CD14-positive monocyte (primary cell): ENCODE results near the gene SNHG17. TPM values are rescaled to one million over a fixed set of nuclear protein-coding genes. Genes with fewer than 3 reads are reported as not detected.
"Not testable (repeated sequence)": the region's sequence is repeated elsewhere in the genome, so short reads cannot be mapped to it uniquely, and the experiment has no call there.

ENCODE experiments used
- DNase-seq, 3 donors: peaks; one replicate each; pipeline ENCODE4 v3.0.0-alpha.2; 2011 to 2022
- H2AFZ ChIP-seq: 2 replicates; pipeline ENCODE4 v1.6.0; 2012; ENCODE audit warnings: mild to moderate bottlenecking, low read depth, low read length, inconsistent platforms; ENCODE audit not compliant: insufficient read depth, poor library complexity, severe bottlenecking
- H3K27ac ChIP-seq, 2 donors: 1 replicate in 1 of 2; 2 replicates in 1 of 2; pipeline ENCODE4 v1.5.1; 2012 to 2013; ENCODE audit warnings: low read length in 2 of 2, control low read depth in 1 of 2, inconsistent platforms in 1 of 2, low read depth in 1 of 2, mild to moderate bottlenecking in 1 of 2
- H3K27me3 ChIP-seq, 2 donors: one replicate each; pipeline versions ENCODE4 v1.6.0 to v1.6.1; 2011 to 2013; ENCODE audit warnings: low read length in 2 of 2; ENCODE audit not compliant: control insufficient read depth in 2 of 2, insufficient read depth in 2 of 2
- H3K36me3 ChIP-seq, 2 donors: replicated peaks in 1 of 2; 1 replicate in 1 of 2; 2 replicates in 1 of 2; pipeline versions ENCODE4 v1.5.1 to v1.6.1; 2012 to 2013; ENCODE audit warnings: low read length in 2 of 2, control low read depth in 1 of 2, inconsistent platforms in 1 of 2, mild to moderate bottlenecking in 1 of 2; ENCODE audit not compliant: insufficient read depth in 2 of 2, control insufficient read depth in 1 of 2
- H3K4me1 ChIP-seq, 2 donors: 1 replicate in 1 of 2; 2 replicates in 1 of 2; pipeline versions ENCODE4 v1.5.1 to v1.6.1; 2012 to 2013; ENCODE audit warnings: low read length in 2 of 2, control low read depth in 1 of 2, inconsistent platforms in 1 of 2, mild to moderate bottlenecking in 1 of 2, moderate library complexity in 1 of 2; ENCODE audit not compliant: insufficient read depth in 2 of 2, control insufficient read depth in 1 of 2
- H3K4me2 ChIP-seq: replicated peaks from 2 replicates; pipeline ENCODE3; 2012; ENCODE audit warnings: low read length, moderate library complexity, mild to moderate bottlenecking; ENCODE audit not compliant: poor library complexity, severe bottlenecking; ENCODE audit errors: extremely low read depth
- H3K4me3 ChIP-seq, 3 experiments: fragments of 200-600 bp in 1 of 3; sonication (generic) in 1 of 3; replicated peaks in 1 of 3; 1 replicate in 2 of 3; 2 replicates in 1 of 3; pipeline ENCODE4 v1.5.1; 2011 to 2013; ENCODE audit warnings: low read length in 3 of 3, mild to moderate bottlenecking in 3 of 3, control low read depth in 2 of 3, low read depth in 2 of 3, inconsistent platforms in 1 of 3, moderate library complexity in 1 of 3
- H3K79me2 ChIP-seq: 2 replicates; pipeline ENCODE4 v1.6.0; 2012; ENCODE audit warnings: mild to moderate bottlenecking, control low read depth, inconsistent platforms, low read length, moderate library complexity; ENCODE audit not compliant: insufficient read depth
- H3K9ac ChIP-seq: 2 replicates; pipeline ENCODE4 v1.6.0; 2017; ENCODE audit warnings: low read length, mild to moderate bottlenecking; ENCODE audit not compliant: insufficient read depth, poor library complexity, severe bottlenecking
- H3K9me3 ChIP-seq, 2 donors: replicated peaks in 1 of 2; 1 replicate in 1 of 2; 2 replicates in 1 of 2; pipeline versions ENCODE4 v1.5.1 to v1.6.1; 2012 to 2013; ENCODE audit warnings: low read length in 2 of 2, control low read depth in 1 of 2; ENCODE audit not compliant: control insufficient read depth in 1 of 2, insufficient read depth in 1 of 2
- H4K20me1 ChIP-seq: 2 replicates; pipeline ENCODE4 v1.6.0; 2012; ENCODE audit warnings: mild to moderate bottlenecking, low read length, control low read depth, moderate library complexity; ENCODE audit not compliant: insufficient read depth
- H3K27ac Mint-ChIP-seq, 7 donors: one replicate each; pipeline ENCODE4 v1.8.0; 2020; ENCODE audit warnings: mild to moderate bottlenecking in 7 of 7, mixed read lengths in 7 of 7, moderate library complexity in 6 of 7, inconsistent platforms in 2 of 7
- H3K27me3 Mint-ChIP-seq, 3 donors: one replicate each; pipeline ENCODE4 v1.8.0; 2021 to 2022; ENCODE audit warnings: low read depth in 3 of 3, mild to moderate bottlenecking in 3 of 3, mixed read lengths in 3 of 3, moderate library complexity in 3 of 3, inconsistent platforms in 1 of 3
- H3K36me3 Mint-ChIP-seq, 2 donors: one replicate each; pipeline ENCODE4 v1.8.0; 2020; ENCODE audit warnings: mixed read lengths in 2 of 2, inconsistent platforms in 1 of 2, mild to moderate bottlenecking in 1 of 2
- H3K4me1 Mint-ChIP-seq: one replicate; pipeline ENCODE4 v1.8.0; 2020; ENCODE audit warnings: mild to moderate bottlenecking, mixed read lengths
- H3K4me3 Mint-ChIP-seq, 2 donors: one replicate each; pipeline ENCODE4 v1.8.0; 2020; ENCODE audit warnings: mild to moderate bottlenecking in 2 of 2, mixed read lengths in 2 of 2, moderate library complexity in 1 of 2
- H3K9me3 Mint-ChIP-seq, 7 donors: one replicate each; pipeline ENCODE4 v1.8.0; 2020 to 2022; ENCODE audit warnings: mixed read lengths in 7 of 7, mild to moderate bottlenecking in 6 of 7, moderate library complexity in 6 of 7, inconsistent platforms in 2 of 7
- WGBS: methylation state at CpG from one replicate; pipeline ENCODE4 v1.1.5; 2013; ENCODE audit warnings: missing lambda C conversion rate; ENCODE audit not compliant: insufficient coverage; 5-methylcytosine and 5-hydroxymethylcytosine counted together
- intact Hi-C, 2 donors: fragments of 100-400 bp; cut with micrococcal nuclease; formaldehyde crosslinking; loops; one replicate each; pipeline versions ENCODE4 v1.15.0 to v1.15.1; 2023
- polyA plus RNA-seq, 3 donors: library from polyadenylated mRNA; depleted of rRNA in 1 of 3; unstranded in 2 of 3; stranded (reverse) in 1 of 3; fragments of 300-500 nt in 2 of 3; fragments of >200 nt in 1 of 3; fragmentation: Illumina TruSeq in 2 of 3; gene quantifications; 1 replicate in 2 of 3; 2 replicates in 1 of 3; pipeline ENCODE4 v1.2.3, GENCODE V29; 2012 to 2021
- TF ChIP-seq, protein P1 (sequence below): fragments of 200-600 bp; IDR thresholded peaks from one replicate; pipeline ENCODE4 v1.8.0; 2022; ENCODE audit warnings: antibody characterized with exemption, mild to moderate bottlenecking

SNHG17 gene
- polyA plus RNA-seq, 3 donors: 10.1 to 32.4 (median 29.2) TPM

DNA sequence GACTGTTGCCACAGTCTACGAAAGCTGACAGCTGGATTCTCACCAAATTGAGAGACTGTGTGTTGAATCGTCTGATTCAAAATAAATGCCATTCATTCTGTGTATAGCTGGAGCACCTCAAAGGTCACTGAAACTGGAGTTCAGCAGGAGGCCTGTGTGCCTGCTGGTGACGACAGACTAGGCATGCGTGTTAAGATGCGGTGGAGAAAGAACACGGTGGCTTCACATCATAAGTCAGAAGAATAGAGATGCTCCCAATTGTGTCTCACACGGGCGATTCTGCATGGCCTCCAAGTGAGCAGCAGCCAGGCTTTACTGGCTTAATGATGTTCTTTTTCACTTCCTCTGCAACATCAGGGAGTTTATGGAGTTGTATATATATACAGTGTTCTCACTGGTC lies 32.3 kb downstream of the SNHG17 start:
- Histone ChIP-seq H3K27me3 (no peaks in the 10 kb centered on the region), H4K20me1 (no peaks in the 10 kb centered on the region), H3K27ac (no peak overlapping the region), H3K4me2 (no peak overlapping the region), H3K4me3 (no peak overlapping the region), H3K79me2 (no peaks in the 10 kb centered on the region), H3K9me3 (no peaks in the 10 kb centered on the region), H3K36me3 (no peaks in the 10 kb centered on the region), H3K9ac (no peak overlapping the region), H3K4me1 (no peaks in the 10 kb centered on the region), H2AFZ (no peak overlapping the region)
- peaks cover 0 to 5% (median 1%) of the 10 kb centered on the region in 7 donors for H3K9me3 Mint-ChIP-seq
- H3K4me1 Mint-ChIP-seq: no peaks in the 10 kb centered on the region
- no peak for DNase-seq
- H3K27ac Mint-ChIP-seq: no peak overlapping the region
- 93% methylated on average over 6 of the region's 8 CpGs for WGBS
- intact Hi-C loops: no loop called here
- no peak overlapping the region for H3K4me3 Mint-ChIP-seq
- H3K36me3 Mint-ChIP-seq: peaks cover 2% of the 10 kb centered on the region in 2 donors
- H3K27me3 Mint-ChIP-seq: peaks cover 1 to 5% (median 4%) of the 10 kb centered on the region in 3 donors
- TF ChIP-seq, protein P1, sequence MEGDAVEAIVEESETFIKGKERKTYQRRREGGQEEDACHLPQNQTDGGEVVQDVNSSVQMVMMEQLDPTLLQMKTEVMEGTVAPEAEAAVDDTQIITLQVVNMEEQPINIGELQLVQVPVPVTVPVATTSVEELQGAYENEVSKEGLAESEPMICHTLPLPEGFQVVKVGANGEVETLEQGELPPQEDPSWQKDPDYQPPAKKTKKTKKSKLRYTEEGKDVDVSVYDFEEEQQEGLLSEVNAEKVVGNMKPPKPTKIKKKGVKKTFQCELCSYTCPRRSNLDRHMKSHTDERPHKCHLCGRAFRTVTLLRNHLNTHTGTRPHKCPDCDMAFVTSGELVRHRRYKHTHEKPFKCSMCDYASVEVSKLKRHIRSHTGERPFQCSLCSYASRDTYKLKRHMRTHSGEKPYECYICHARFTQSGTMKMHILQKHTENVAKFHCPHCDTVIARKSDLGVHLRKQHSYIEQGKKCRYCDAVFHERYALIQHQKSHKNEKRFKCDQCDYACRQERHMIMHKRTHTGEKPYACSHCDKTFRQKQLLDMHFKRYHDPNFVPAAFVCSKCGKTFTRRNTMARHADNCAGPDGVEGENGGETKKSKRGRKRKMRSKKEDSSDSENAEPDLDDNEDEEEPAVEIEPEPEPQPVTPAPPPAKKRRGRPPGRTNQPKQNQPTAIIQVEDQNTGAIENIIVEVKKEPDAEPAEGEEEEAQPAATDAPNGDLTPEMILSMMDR: no peak

DNA sequence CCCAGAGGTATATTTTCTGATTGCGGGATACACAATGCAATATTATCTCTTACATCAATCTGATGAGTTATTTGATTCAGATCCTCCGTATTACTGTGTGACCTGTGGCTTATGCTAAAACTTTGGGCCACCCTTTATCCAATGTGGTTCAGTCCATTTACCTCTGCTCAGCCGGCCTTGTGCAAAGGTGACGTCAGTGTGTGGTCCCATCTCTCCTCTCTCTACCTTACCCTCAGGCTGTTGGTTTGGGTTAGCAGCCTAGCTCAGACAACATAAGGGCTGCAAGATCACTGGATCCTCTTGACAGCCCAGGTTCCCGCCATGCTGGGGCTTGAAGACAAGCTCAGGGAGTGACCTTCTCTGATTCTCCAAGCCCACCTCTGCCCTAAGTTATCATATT lies 33.0 kb downstream of the SNHG17 start:
- H3K9ac ChIP-seq: no peak overlapping the region
- WGBS: 100% methylated on average over 3 of the region's 5 CpGs
- H3K4me2 ChIP-seq: no peak overlapping the region
- intact Hi-C loops: no loop called here
- H3K4me1 Mint-ChIP-seq: no peaks in the 10 kb centered on the region
- no peak for DNase-seq
- H3K27ac ChIP-seq: no peak overlapping the region
- H2AFZ ChIP-seq: no peak overlapping the region
- no peaks in the 10 kb centered on the region for H4K20me1 ChIP-seq
- no peaks in the 10 kb centered on the region for H3K27me3 ChIP-seq
- H3K4me1 ChIP-seq: no peaks in the 10 kb centered on the region
- peaks cover 1 to 7% (median 4%) of the 10 kb centered on the region in 3 donors for H3K27me3 Mint-ChIP-seq
- H3K36me3 Mint-ChIP-seq: peaks cover under 1 to 2% of the 10 kb centered on the region in 2 donors
- no peak overlapping the region for H3K4me3 Mint-ChIP-seq
- H3K9me3 ChIP-seq: no peaks in the 10 kb centered on the region
- no peaks in the 10 kb centered on the region for H3K79me2 ChIP-seq
- TF ChIP-seq, protein P1: no peak
- peaks cover 0 to 3% (median 1%) of the 10 kb centered on the region in 7 donors for H3K9me3 Mint-ChIP-seq
- peak overlapping the region in 1 of 7 donors; percentile 16 for H3K27ac Mint-ChIP-seq
- H3K4me3 ChIP-seq: no peak overlapping the region
- H3K36me3 ChIP-seq: no peaks in the 10 kb centered on the region

DNA sequence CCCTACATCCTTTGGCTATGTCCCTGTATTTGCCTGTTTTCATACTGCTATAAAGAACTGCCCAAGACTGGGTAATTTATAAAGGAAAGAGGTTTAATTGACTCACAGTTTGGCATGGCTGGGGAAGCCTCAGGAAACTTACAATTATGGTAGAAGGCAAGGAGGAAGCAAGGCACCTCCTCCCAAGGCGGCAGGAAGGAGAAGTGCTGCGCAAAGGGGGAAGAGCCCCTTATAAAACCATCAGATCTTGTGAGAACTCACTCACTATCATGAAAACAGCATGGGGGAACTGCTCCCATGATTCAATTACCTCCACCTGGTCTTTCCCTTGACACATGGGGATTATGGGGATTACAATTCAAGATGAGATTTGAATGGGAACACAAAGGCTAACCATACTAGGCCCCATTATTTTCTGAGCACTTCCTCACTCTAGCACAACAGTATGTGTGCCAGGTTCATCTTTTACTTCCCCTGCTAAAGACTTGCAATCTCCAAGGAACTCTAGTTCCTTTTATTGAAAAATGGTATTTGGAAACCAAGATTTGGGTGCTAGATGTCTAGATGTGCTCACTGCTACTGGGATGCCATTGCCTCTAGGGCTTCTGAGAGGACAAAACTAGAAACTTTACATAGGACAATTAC lies 39.3 kb downstream of the SNHG17 start:
- Histone ChIP-seq H3K4me1 (peaks cover 19% of the 10 kb centered on the region in 2 donors), H3K4me3 (peak overlapping the region in 1 of 3 experiments; percentile 23), H3K27ac (peak overlapping the region; percentile 4 to 76), H2AFZ (peak overlapping the region; percentile 37)
- peak overlapping the region in 1 of 2 donors; percentile 10 for H3K4me3 Mint-ChIP-seq
- H3K9me3 ChIP-seq, H3K36me3 Mint-ChIP-seq, intact Hi-C loops, H3K9ac ChIP-seq, H3K27me3 Mint-ChIP-seq, H3K27me3 ChIP-seq, H3K4me2 ChIP-seq, H3K79me2 ChIP-seq, H3K9me3 Mint-ChIP-seq, H4K20me1 ChIP-seq, H3K36me3 ChIP-seq: not testable (repeated sequence)
- H3K27ac Mint-ChIP-seq: peak overlapping the region; percentile 51 to 85 (median 68)
- H3K4me1 Mint-ChIP-seq: peaks cover 16% of the 10 kb centered on the region
- DNase-seq: peak; percentile 35 to 40 (median 37)
- WGBS: no CpG with 5 or more reads among the region's 2 CpGs
